ENCODE data around the gene KCNK16.

Gene KCNK16

DNA sequence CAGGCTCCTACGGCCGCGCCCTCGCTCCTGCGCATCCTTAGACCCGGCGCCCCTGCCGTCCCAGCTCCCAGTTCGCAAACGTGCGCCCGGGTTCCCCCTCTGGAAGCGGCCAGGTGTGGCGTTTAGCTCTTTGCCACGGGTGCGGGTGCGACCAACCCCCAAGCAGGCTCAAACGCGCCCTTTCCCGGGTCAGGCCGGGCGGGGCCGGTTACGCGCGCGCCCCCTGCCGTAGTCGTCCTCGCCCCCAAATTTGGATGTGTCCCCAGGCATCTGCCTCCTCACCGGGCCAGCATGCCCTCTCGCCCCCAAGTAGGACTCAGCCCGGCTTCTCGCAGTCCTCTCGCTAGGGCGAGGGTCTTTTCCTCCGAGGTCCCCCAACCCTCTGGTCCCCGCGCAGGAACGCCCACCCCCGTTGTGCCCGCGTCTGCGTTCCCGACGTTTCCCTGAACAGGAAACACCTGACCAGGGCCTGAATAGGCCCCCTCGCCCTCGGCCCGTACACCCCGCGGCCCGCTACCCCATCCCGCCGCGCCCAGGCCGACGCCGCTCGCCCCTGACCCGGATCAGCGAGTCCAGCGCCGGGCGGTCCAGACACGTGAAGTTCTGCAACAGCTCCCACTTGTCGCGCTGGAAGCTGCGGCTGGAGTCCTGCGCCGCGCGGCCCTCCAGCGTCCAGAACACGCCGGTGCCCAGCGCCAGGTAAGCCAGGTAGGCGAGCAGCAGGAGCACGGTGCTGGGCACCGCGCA, 8.8 kb downstream of the KCNK16 start:
- H3K27ac ChIP-seq, result no peak overlapping the region

DNA sequence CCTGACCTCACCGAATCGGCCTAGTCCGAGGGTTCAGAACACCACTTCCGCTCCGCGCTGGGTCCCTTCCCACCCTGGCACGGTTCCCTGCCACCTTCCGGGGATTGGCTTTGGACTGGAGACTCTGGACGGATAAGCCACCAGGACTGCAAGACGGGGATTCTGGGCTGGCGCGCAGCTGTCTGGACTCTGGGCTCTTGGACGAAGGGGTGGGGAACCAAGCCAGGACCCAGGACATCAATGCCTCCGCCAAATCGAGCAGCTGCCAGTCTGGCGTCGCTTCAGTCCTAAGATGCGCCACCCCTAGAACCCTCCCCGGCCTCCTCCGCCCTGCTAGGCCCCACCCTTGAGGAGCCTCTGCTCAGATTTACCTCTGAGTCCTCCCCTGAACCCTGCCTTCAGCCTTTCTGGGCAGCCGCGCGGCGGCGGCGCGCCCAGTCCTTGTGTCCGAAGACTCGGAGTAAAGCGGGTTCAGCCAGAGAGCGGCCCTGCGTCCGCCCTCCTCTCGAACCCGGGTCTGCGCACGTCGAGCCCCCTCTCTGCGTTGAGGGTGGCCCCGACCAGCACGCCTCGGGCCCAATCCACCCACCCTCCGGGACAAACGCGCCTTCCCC, 9.5 kb downstream of the KCNK16 start:
- Histone ChIP-seq H3K27ac (no peak overlapping the region), H3K4me3 (no peak overlapping the region)

More for the DNA sequence above, 8.8 kb downstream of the KCNK16 start:
- H3K4me3 ChIP-seq, result peak overlapping the region in 1 of 7 experiments; percentile 8

DNA sequence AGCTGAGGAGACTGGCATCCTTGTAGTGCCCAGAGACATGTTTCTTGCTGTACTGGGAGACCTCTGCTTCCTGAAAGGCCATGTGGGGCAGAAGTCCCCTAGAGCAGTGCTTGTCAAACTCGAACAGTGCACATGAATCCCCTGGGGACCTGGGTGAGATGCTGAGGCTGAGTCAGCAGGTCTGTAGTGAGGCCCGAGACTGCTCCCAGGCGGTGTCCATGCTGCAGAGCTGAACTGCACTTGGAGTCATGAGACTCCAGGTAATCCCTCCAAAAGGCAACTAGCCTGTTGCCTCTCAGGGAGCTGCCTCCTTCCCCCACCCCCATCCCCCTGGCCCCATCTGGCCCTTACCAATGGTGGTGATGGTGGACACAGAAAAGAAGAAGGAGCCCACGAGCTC, 12.0 kb downstream of the KCNK16 start:
- Histone ChIP-seq H3K27ac (no peak overlapping the region), H3K4me3 (no peak overlapping the region)

DNA sequence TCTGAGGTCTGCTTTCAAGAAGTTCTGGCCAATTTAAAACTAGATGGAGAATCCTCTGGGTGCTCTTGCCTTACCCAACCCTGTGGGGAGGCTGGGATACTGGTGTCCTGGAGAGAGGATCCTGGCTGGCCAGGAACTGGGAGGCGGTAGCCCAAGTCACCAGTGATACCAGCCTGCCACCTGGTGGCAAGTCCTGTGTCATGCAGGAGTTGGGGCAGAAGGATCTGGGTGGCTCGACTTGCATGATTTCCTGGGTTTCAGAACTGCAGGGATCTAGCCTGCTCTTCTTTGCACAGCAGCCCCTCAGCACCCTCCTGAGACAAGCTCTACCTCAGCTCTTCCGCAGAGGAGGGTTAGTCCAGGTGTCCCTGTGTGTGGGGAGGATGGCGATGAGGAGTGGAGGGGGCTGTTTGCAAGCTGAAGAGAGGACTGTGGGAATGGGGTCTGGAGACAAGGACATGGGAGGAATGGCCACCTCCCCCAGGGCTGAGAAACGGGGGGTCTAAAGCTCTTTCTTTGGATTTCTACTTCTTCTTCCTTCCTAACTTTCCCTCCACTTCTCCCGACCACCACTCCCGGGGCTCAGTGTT, 12.5 kb downstream of the KCNK16 start:
- Histone ChIP-seq H3K4me3 (no peak overlapping the region), H3K27ac (no peak overlapping the region)

DNA sequence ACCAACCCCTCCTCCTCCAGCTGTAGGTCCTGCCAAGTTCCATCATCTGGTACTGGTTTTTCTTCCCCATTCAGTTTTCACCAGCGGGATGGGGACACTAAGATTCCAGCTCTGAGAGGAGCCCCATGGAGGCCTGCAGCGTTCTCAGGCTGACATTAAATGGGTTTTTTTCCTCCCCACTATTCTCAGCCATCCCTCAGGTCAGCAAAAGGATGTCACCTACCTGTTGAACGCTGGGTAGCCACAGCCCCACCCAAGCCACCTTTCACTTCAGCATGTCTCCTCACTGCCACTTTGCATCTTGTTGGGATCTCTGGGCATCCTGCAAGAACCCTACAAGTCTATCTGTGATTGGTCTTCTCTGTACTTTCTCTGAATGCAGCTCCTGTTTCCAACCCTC, 15.0 kb downstream of the KCNK16 start:
- H3K27ac ChIP-seq, result no peak overlapping the region
- no peak overlapping the region for H3K4me3 ChIP-seq

DNA sequence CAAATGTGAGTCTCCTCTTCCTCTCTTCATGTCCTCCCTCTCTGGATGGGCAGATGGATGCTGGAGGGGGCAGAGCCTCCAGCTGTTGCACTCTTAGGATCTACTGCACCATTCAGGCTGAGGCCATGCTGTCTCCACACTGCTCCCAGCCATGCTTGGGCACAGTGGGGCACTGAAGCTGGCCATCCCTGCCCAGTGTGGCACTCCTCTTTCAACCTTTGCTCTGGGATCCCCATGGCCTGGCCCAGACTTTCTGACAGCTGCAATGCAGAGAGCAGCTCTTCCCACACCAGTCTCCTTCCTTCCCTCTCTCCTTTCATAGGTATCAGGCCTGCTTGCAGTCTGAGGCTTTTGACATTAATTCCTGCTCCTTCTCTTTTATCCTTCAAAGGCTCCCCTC, 17.6 kb downstream of the KCNK16 start:
- Histone ChIP-seq H3K4me3 (no peak overlapping the region), H3K27ac (no peak overlapping the region)

DNA sequence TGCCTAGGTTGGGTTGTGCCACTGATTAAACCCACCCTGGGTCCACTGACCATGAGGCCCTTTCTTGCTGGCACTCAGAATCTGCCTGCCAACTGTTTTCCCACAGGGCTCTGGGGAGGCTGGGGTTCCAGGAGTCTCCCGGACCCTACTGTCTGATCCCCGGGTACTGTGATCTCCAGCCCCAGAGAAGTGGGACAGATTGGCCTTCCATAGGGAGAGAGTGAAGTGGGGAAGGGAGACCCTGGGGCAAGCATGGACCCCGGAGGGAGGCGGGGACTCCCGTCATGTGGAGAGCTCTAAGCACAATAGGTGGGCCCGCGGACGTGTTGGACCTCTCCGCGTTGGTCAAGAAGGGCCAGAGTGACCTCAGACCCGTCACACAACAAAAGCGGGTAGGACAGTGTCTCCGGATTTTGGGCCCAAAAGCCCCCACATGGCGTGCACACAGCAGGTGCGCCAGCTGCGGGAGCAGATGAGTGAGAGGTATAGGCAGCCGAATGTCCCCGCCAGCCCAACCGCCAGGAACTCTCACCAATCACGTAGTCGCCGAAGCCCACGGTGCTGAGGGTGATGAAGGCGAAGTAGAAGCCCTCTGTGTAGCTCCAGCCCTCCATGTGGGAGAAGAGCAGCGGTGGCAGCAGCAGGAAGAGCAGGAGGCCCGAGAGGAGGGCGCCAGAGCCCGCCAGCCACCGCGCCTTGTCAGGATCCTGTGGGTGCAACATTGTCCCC, 18.9 kb downstream of the KCNK16 start:
- Histone ChIP-seq H3K27ac (no peak overlapping the region), H3K4me3 (no peak overlapping the region)

DNA sequence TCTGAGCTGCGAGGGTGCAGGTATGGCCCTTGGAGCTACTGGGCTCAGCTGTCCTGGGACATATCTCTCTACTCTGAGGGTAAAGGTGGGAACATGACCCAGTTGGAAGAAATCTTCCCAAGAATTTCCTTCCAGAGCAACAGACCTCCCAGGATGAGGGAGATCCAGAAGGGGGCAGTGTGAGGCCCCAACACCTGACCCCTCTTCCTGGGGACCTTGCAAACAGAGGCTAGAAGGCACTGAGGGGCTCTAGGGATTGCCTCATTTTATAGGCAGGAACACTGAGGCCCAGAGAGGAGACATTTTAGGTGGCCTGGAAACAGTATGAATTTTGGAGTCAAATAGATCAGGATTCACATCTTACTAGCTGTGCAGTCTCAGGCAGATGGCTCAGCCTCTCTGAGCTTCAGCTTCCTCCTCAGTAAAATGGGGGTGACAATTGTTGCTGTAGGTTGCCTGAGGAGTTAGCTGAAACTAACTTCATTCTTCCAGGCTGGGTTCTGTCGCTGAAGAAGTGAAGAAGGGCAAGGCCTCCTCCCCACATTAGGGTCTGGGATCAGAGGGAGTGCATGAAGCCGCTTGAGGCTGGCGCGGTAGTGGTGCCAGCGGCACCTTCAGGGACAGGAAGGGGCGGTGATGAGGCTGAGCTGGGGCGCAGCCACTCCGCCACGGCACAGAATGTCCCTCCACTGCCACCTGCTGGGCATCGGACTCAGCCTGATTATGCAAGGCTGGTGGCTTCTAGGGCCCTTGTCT, 19.7 kb downstream of the KCNK16 start:
- no peak overlapping the region for H3K27ac ChIP-seq
- no peak overlapping the region for H3K4me3 ChIP-seq

DNA sequence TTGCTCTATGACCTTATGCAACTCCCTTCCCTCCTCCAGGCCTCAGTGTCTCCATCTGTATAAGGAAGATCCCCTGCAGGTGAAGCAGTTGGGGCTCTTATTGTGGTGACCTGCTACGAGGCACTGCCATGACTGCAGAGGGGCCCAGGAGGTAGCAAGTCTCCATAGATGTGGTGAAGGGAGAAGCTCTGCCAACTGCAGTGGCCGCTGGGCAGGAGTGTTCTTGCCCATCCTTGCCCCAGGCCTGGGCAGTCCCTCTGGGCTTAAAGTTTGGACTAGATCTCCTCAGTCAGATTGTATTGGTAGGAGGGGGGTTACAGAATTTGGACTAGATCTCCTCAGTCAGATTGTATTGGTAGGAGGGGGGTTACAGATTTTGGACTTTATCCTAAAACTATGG, 20.5 kb downstream of the KCNK16 start:
- Histone ChIP-seq H3K4me3 (no peak overlapping the region), H3K27ac (no peak overlapping the region)

DNA sequence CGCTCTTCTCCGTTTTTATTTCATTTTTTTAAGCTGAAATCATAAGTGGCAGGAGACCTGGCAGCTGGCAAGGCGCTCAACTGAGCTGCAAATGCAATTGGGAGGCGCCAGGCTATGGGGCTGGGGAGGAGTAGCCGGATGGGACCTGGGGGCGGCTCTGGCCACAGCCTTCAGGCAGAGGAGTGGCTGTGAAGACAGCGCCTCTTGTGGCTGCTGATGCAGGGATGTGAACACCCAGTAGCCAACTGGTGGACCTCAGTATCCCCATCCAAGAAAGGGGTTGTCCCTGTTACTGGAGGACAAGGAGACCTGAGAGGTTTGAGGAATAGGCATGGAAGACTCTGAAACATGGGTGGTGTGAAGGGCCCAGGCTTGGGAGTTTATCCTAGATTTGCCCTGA, 20.9 kb downstream of the KCNK16 start:
- no peak overlapping the region for H3K27ac ChIP-seq
- no peak overlapping the region for H3K4me3 ChIP-seq

DNA sequence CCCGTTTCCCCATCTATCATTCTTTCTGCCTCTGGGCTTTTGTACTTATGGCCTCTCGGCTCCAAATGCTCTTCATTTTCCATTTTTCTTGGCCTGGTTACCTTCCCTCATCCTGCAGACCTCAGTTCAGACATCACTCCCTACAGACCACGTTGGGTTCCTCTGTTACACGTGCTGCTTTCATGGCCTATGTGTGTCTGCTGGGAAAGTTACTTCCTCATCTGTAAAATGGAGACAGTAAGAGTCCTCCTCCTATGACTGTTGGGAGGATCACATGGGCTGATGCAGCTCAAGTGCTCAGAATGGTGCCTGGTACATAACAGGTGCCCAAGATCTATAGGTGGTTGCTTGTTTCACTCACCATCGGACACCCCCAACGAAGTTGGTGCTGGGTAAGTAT, 21.8 kb downstream of the KCNK16 start:
- no peak overlapping the region for H3K27ac ChIP-seq

DNA sequence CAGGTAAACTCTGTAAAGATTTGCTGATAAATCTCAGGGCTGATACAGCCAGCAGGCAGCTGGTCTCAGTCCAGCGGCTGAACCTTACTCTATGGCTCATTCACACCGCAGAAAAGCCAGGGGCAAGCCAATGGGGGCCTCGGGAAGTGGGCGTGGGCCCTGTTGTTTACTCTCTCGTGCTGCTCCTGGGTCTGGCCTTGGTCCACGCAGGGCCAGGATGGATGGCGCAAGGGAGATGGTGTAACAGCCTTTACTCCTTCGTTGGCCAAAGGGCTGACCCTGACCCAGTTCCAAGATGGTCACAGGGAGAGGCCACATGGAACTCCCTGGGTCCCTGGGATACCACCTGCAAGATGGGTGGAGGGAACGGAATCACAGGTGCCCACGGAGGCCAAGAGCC, 24.4 kb downstream of the KCNK16 start:
- H3K27ac ChIP-seq, result no peak overlapping the region

More for the DNA sequence above, 21.8 kb downstream of the KCNK16 start:
- no peak overlapping the region for H3K4me3 ChIP-seq

DNA sequence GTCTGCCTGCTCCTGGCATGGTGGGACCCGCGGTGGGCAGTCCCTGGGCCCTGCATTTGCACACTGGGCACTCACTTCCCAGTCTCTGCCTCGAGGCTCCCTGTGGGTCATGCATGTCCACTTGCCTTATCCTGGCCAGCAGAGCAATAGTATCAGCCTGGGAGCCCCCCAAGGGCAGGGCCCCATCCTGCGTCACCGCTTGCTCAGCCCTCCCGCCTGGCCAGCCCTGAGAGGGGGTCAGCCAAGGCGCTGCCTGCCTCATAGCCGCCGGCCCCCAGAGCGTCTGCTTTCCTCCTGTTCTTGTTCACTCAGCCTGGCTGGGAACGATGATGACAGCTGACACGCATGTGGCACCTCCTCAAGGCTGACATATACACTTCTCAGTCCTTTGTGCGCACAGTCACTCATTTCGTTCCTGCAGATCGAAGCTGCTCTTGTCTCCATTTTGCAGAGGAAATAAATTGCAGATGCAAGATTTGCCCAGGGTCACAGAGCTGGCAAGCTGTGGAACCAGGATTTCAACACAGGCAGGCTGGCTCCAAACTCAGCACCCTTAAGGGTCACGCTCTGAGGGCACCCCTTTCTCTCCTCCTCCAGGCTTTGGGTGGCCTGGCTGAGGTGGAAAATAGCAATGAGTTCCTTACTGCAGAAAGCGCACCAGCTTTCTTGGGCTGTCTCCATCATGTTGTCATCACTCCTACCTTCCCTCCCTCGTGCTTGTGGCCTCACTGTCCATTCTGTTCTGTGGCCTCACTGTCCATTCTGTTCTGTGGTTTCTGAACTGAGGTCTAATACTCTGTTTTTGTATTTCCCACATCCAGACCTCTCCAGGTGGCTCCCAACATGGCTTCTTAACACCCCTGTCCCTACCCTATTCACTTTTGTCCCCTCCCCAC, 25.5 kb downstream of the KCNK16 start:
- no peak overlapping the region for H3K4me3 ChIP-seq
- no peak overlapping the region for H3K27ac ChIP-seq

More for the DNA sequence above, 24.4 kb downstream of the KCNK16 start:
- no peak overlapping the region for H3K4me3 ChIP-seq

DNA sequence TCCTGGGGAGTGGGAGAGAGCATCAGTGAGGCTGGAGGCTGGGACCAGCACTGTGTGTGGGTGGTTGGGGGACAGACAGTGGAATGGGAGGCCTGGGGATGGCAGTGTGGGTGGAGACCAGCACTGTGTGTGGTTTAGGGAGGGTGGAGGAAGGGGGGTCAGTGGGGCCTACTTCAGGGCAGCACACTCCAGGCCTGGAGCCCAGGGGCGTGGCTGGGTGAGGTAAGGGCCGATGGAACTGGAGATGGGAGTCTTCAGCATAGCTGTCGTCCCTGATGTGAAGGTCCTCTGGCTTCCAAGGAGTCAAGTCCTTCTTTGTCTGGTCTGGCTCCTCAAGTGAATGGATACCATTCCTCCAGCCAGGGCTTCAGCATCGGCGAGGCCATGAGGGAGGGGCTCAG, 26.9 kb downstream of the KCNK16 start:
- Histone ChIP-seq H3K4me3 (no peak overlapping the region), H3K27ac (no peak overlapping the region)

DNA sequence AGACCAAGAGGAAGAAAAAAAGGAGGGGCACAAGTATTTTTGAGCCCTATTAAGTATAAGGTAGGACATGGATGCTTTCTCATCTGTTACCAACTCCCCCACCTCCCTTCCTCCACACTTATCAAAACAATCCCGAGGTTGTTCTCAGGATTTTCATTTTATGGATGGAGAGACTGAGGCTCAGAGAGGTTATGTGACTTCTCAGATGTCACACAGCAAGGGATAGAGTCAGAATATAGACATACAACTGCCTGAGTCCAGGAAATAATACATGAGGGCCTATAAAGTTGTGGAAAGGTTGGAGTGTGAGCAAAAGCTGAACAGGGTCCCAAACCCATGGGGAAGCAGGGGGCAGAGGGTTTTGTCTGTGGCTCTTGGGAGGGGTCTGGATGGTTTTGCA, 27.6 kb downstream of the KCNK16 start:
- H3K27ac ChIP-seq, result no peak overlapping the region

DNA sequence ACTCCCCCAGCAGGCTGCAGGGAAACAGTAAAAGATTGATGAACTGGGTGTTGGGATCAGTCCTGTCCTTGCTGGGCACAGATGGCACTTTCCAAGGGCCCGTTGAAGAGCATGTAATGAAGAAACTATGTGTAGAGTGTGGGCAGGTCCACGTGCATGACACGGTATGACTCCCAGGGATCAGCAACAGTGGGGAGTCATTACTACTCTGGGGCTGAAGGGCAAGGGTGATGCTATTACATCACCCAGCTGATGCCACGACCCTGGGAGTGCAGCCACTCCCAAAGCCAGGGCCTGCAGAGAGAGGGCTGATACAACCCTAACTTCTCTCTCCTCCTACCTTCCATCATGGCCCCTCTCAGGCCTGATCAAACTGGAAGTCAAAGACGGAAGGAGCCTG, 28.4 kb downstream of the KCNK16 start:
- Histone ChIP-seq H3K27ac (no peak overlapping the region), H3K4me3 (no peak overlapping the region)

More for the DNA sequence above, 27.6 kb downstream of the KCNK16 start:
- no peak overlapping the region for H3K4me3 ChIP-seq

DNA sequence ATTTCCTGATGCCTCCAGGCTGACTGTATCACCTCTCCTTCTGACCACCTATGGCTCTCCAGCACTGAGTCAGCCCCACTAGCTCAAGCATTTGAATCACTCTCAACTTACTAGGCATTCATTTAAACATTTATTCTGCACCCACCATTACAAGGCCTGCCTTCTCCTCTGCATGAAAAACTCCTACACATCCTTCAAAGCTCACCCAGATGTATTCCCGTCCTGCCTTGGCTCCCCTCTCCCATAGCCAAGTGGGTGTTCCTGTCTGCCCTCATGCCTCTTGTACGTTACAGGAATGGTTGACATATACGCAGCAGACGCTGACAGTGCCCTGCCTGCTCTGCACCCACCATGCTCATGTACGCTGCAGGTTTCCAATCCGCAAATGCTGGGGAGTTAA, 29.9 kb downstream of the KCNK16 start:
- no peak overlapping the region for H3K4me3 ChIP-seq

DNA sequence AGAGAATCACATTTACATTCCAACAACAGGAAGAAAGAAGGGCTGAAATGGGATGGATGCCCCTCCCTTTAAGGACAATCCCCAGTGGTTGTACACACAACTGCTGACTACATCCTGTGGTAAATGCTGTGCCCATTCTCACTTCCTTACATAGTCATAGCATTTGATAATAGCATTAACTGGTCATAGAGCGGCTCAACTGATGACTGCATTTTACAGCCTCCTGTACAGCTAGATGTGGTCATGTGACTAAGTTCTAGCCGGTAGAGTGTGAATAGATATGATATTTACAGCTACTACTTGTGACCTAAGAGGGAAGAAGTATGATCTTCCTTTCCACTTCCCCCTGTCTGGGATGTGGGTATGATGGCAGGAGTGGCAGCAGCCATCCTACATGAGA, 33.0 kb downstream of the KCNK16 start:
- H3K27ac ChIP-seq, result no peak overlapping the region
- H3K4me3 ChIP-seq, result no peak overlapping the region

More for the DNA sequence above, 29.9 kb downstream of the KCNK16 start:
- no peak overlapping the region for H3K27ac ChIP-seq

DNA sequence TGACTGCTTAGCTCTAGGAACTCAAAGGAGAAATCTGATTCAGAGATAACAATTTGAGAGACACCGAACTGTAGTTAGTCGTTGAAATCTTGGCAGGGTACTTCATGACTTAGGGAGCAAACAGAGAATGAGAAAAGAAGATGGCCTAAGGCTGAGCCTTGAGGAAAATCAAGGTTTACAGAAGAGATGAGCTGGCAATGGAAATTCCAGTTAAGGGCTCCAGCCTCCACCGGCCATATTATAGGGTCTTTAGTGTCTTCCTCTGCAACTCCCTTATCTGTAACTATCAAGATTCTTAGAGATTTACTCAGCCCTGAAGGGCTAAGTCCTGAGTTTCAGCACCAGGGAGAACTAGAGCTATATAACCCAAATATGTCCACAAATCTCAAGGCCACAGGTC, 34.9 kb downstream of the KCNK16 start:
- H3K4me3 ChIP-seq, result no peak overlapping the region
- no peak overlapping the region for H3K27ac ChIP-seq

Measured in skin epidermis (tissue), 12 donors.